Loucy (cell line): ENCODE data around the gene PDLIM4.

Source experiments
- H2AFZ ChIP-seq: fragments of 200-600 bp; sonication (generic); 2 replicates; pipeline ENCODE4 v1.6.0; 2016; ENCODE audit warnings: antibody characterized with exemption, mild to moderate bottlenecking, low read length, moderate library complexity
- H3F3A ChIP-seq: fragments of 200-600 bp; 2 replicates; pipeline ENCODE4 v1.6.0; 2016; ENCODE audit warnings: antibody characterized with exemption, low read depth, mild to moderate bottlenecking
- H3K27me3 ChIP-seq: fragments of 200-600 bp; sonication (generic); 2 replicates; pipeline ENCODE4 v1.6.1; 2014; ENCODE audit warnings: low read length, mild to moderate bottlenecking; ENCODE audit not compliant: insufficient read depth, poor library complexity, severe bottlenecking
- H3K36me3 ChIP-seq: fragments of 200-600 bp; sonication (generic); 2 replicates; pipeline ENCODE4 v1.6.1; 2016; ENCODE audit warnings: low read length; ENCODE audit not compliant: insufficient read depth
- H3K4me1 ChIP-seq: fragments of 200-600 bp; sonication (generic); 2 replicates; pipeline ENCODE4 v1.5.1; 2014; ENCODE audit warnings: low read length, mild to moderate bottlenecking; ENCODE audit not compliant: insufficient read depth, poor library complexity, severe bottlenecking
- H3K4me2 ChIP-seq: fragments of 200-600 bp; sonication (generic); 2 replicates; pipeline ENCODE4 v1.6.0; 2014; ENCODE audit warnings: antibody characterized with exemption, low read length, low read depth, mild to moderate bottlenecking; ENCODE audit not compliant: poor library complexity, severe bottlenecking
- H3K4me3 ChIP-seq: fragments of 200-600 bp; sonication (generic); 2 replicates; pipeline ENCODE4 v1.5.1; 2014; ENCODE audit warnings: low read length, mild to moderate bottlenecking, mixed read lengths; ENCODE audit not compliant: poor library complexity, severe bottlenecking
- H3K79me2 ChIP-seq: fragments of 200-600 bp; sonication (generic); 2 replicates; pipeline ENCODE4 v1.6.1; 2014; ENCODE audit warnings: low read length; ENCODE audit not compliant: insufficient read depth
- H3K9ac ChIP-seq: fragments of 200-600 bp; sonication (generic); 2 replicates; pipeline ENCODE4 v1.6.0; 2014; ENCODE audit warnings: mild to moderate bottlenecking, low read depth, low read length, moderate library complexity; ENCODE audit not compliant: poor library complexity, severe bottlenecking
- H3K9me2 ChIP-seq: fragments of 200-600 bp; sonication (generic); replicated peaks from 2 replicates; pipeline ENCODE4 v1.6.1; 2016; ENCODE audit warnings: low read depth, low read length, mixed read lengths
- H3K9me3 ChIP-seq: fragments of 200-600 bp; sonication (generic); 2 replicates; pipeline ENCODE4 v1.6.1; 2014; ENCODE audit warnings: mild to moderate bottlenecking, antibody characterized with exemption, low read length, low read depth; ENCODE audit not compliant: insufficient read depth
- H4K20me1 ChIP-seq: fragments of 200-600 bp; sonication (generic); 2 replicates; pipeline ENCODE4 v1.6.0; 2014; ENCODE audit warnings: antibody characterized with exemption, low read length, mild to moderate bottlenecking; ENCODE audit not compliant: insufficient read depth, poor library complexity, severe bottlenecking
- CTCF ChIP-seq: fragments of 200-600 bp; sonication (generic); conservative IDR thresholded peaks from 2 replicates; pipeline ENCODE4 v1.5.1; 2014; ENCODE audit warnings: mild to moderate bottlenecking, antibody characterized with exemption, low read length
- EZH2phosphoT487 ChIP-seq: fragments of 200-600 bp; IDR thresholded peaks from 2 replicates; pipeline ENCODE4 v1.6.1; 2018; ENCODE audit warnings: antibody characterized with exemption, mild to moderate bottlenecking, moderate library complexity, borderline replicate concordance

The PDLIM4 gene

DNA sequence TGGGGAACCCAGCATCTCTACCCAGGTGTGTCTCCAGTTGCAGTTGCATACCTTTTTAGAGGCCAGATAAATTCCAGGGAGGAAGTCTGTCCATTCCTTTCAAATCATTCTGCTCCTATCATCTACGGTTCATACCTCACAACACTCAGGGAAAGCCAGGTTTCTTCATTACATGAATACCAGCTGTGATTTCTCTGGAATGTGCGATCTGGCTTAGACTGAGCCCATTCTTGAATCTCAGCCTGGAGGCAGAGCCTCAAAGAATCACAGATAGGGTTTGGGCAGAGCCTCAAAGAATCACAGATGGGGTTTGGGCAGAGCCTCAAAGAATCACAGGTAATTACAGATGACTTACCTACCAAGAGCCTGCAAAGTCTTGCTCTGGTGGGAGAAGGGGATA lies 37.0 kb upstream of the PDLIM4 start:
- Histone ChIP-seq H3K4me3 (no peak overlapping the region), H3K9ac (no peak overlapping the region), H4K20me1 (no peaks in the 10 kb centered on the region), H3K4me1 (peaks cover 5% of the 10 kb centered on the region), H3K9me2 (no peaks in the 10 kb centered on the region), H3F3A (no peaks in the 10 kb centered on the region), H3K79me2 (no peaks in the 10 kb centered on the region), H3K36me3 (no peaks in the 10 kb centered on the region), H3K9me3 (no peaks in the 10 kb centered on the region), H3K27me3 (no peaks in the 10 kb centered on the region), H3K4me2 (no peak overlapping the region), H2AFZ (no peak overlapping the region)
- TF ChIP-seq CTCF (no peak), EZH2phosphoT487 (no peak)

GRCh38 chr5:132221781-132222648 lies 35.5 kb upstream of the PDLIM4 start:
- Histone ChIP-seq H3K36me3 (no peaks in the 10 kb centered on the region), H3F3A (no peaks in the 10 kb centered on the region), H3K9ac (no peak overlapping the region), H4K20me1 (no peaks in the 10 kb centered on the region), H3K9me2 (no peaks in the 10 kb centered on the region), H3K4me1 (peaks cover 6% of the 10 kb centered on the region), H3K79me2 (no peaks in the 10 kb centered on the region), H2AFZ (no peak overlapping the region), H3K27me3 (no peaks in the 10 kb centered on the region), H3K4me3 (no peak overlapping the region), H3K4me2 (no peak overlapping the region), H3K9me3 (no peaks in the 10 kb centered on the region)
- TF ChIP-seq CTCF = no peak
- no peak for TF ChIP-seq EZH2phosphoT487

DNA sequence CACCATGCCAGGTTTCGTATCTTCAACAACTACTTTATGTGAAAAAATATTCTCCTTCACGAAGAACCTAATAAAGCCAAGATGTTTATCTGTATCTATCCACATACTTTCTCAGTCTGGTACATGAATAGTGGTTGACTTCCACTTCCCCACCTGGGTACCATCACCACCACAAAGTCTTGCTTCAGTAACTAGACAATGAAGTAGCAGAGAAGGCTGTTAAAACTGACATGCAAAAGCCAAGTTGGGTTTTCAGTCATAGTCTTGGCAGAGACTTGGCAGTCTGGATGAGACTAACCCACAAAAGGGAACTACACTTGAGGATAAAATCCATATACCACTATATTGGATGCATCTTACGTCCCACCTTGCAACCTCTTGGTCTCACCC lies 34.9 kb upstream of the PDLIM4 start:
- Histone ChIP-seq H2AFZ (no peak overlapping the region), H3K36me3 (no peaks in the 10 kb centered on the region), H3K27me3 (no peaks in the 10 kb centered on the region), H3K4me2 (no peak overlapping the region), H4K20me1 (no peaks in the 10 kb centered on the region), H3K4me3 (no peak overlapping the region), H3F3A (no peaks in the 10 kb centered on the region), H3K9me2 (no peaks in the 10 kb centered on the region), H3K79me2 (no peaks in the 10 kb centered on the region), H3K4me1 (peaks cover 6% of the 10 kb centered on the region), H3K9me3 (no peaks in the 10 kb centered on the region), H3K9ac (no peak overlapping the region)
- TF ChIP-seq EZH2phosphoT487 (no peak), CTCF (no peak)
